GM12878 (cell line): ENCODE data around the gene PAQR9. TPM values are rescaled to one million over a fixed set of nuclear protein-coding genes. Genes with fewer than 3 reads are reported as not detected.

Experiments used
- ATAC-seq: fragments of 200-7000 bp; cut with Tn5 transposase; 3 replicates; pipeline ENCODE4 v1.9.1; 2020; ENCODE audit warnings: mild to moderate bottlenecking, moderate library complexity
- BruUV-seq: library from RNA; stranded (reverse); fragments of 400-500 nt; replicated peaks from 2 replicates; lab custom pipeline; 2021; lab: Mats Ljungman, UMichigan
- CTCF ChIA-PET: fragments of 300-600 bp; sonication (Branson Sonifier 250); formaldehyde crosslinking; extraction: SDS; loops from one replicate; lab custom pipeline; 2021; ENCODE audit warnings: inconsistent platforms; lab: Yijun Ruan, JAX
- POLR2A ChIA-PET: fragments of 350-600 bp; formaldehyde crosslinking; extraction: SDS; loops from one replicate; lab custom pipeline; 2021; ENCODE audit warnings: inconsistent platforms; lab: Charles Lee
- RAD21 ChIA-PET: fragments of 300-600 bp; sonication (Branson Sonifier 250); formaldehyde crosslinking; loops from one replicate; lab custom pipeline; 2023; ENCODE audit warnings: antibody characterized with exemption; ENCODE audit not compliant: unreplicated experiment; lab: Charles Lee
- SMC1A ChIA-PET: fragments of 300-600 bp; sonication (Branson Sonifier 250); formaldehyde crosslinking; loops from one replicate; lab custom pipeline; 2023; ENCODE audit not compliant: unreplicated experiment, uncharacterized antibody; lab: Charles Lee
- DNase-seq: peaks from one replicate; pipeline ENCODE4 v3.0.0-alpha.2; 2011; ENCODE audit warnings: low read depth, low spot score
- FAIRE-seq: peaks from 3 replicates; lab custom pipeline; 2011; peaks lifted over from hg19 to GRCh38; lab: Jason Lieb, UNC
- H2AFZ ChIP-seq: 2 replicates; pipeline ENCODE4 v1.6.0; 2011; ENCODE audit warnings: low read depth, low read length, control low read depth; ENCODE audit not compliant: control insufficient read depth
- H3K27ac ChIP-seq: 2 replicates; pipeline ENCODE4 v1.5.1; 2011; ENCODE audit warnings: control low read depth; ENCODE audit not compliant: control insufficient read depth, insufficient read depth
- H3K27me3 ChIP-seq, 2 experiments: replicated peaks in 1 of 2; 2 replicates each; pipeline versions ENCODE4 v1.6.0 to v1.6.1; 2011; ENCODE audit warnings: low read length in 1 of 2; ENCODE audit not compliant: control insufficient read depth in 2 of 2, insufficient read depth in 2 of 2
- H3K36me3 ChIP-seq, 2 experiments: 2 replicates each; pipeline ENCODE4 v1.5.1; 2011; ENCODE audit warnings: low read length in 1 of 2; ENCODE audit not compliant: control insufficient read depth in 2 of 2, insufficient read depth in 2 of 2
- H3K4me1 ChIP-seq: 2 replicates; pipeline ENCODE4 v1.6.1; 2011; ENCODE audit warnings: mild to moderate bottlenecking, low read length, moderate library complexity, mixed read lengths; ENCODE audit not compliant: control insufficient read depth, insufficient read depth
- H3K4me2 ChIP-seq: 2 replicates; pipeline ENCODE4 v1.6.0; 2011; ENCODE audit warnings: control low read depth; ENCODE audit not compliant: control insufficient read depth, insufficient read depth
- H3K4me3 ChIP-seq: fragments of 200-600 bp; sonication (generic); 2 replicates; pipeline ENCODE4 v1.5.1; 2016
- H3K79me2 ChIP-seq: 2 replicates; pipeline ENCODE4 v1.6.0; 2011; ENCODE audit warnings: low read length; ENCODE audit not compliant: control insufficient read depth, insufficient read depth
- H3K9ac ChIP-seq: 2 replicates; pipeline ENCODE4 v1.8.0; 2011; ENCODE audit warnings: low read length, control low read depth, mixed read lengths; ENCODE audit not compliant: control insufficient read depth, insufficient read depth
- H3K9me3 ChIP-seq: replicated peaks from 3 replicates; pipeline ENCODE4 v1.5.1; 2011; ENCODE audit warnings: mild to moderate bottlenecking, low read length; ENCODE audit not compliant: control insufficient read depth, insufficient read depth
- H4K20me1 ChIP-seq: 2 replicates; pipeline ENCODE4 v1.6.0; 2011; ENCODE audit not compliant: control insufficient read depth, insufficient read depth
- ASH2L ChIP-seq: fragments of 300-600, 200-600 bp; sonication (generic); IDR thresholded peaks from 2 replicates; pipeline ENCODE4 v1.6.1; 2017; ENCODE audit warnings: low read depth, mild to moderate bottlenecking, borderline replicate concordance
- ATF7 ChIP-seq: fragments of 450-650 bp; IDR thresholded peaks from 2 replicates; pipeline ENCODE4 v1.6.1; 2016; ENCODE audit warnings: low read depth, mild to moderate bottlenecking
- BCL11A ChIP-seq: IDR thresholded peaks from 2 replicates; pipeline ENCODE4 v1.6.1; 2011; ENCODE audit warnings: low read depth, low read length
- BHLHE40 ChIP-seq, 2 experiments: fragments of 450-650 bp in 1 of 2; IDR thresholded peaks; 2 replicates each; pipeline ENCODE4 v1.6.1; 2011 to 2017; ENCODE audit warnings: low read depth in 2 of 2, borderline replicate concordance in 1 of 2, improper control_type of control experiment in 1 of 2, low read length in 1 of 2, mild to moderate bottlenecking in 1 of 2
- ESRRA ChIP-seq: IDR thresholded peaks from 2 replicates; pipeline ENCODE4 v1.6.1; 2012; ENCODE audit warnings: mild to moderate bottlenecking, low read length, improper control_type of control experiment
- FOS ChIP-seq: IDR thresholded peaks from 3 replicates; pipeline ENCODE4 v1.6.1; 2011; ENCODE audit warnings: borderline replicate concordance; ENCODE audit not compliant: insufficient read length; ENCODE audit errors: extremely low read depth
- NR2C2 ChIP-seq: IDR thresholded peaks from 2 replicates; pipeline ENCODE4 v1.6.1; 2011; ENCODE audit warnings: borderline replicate concordance, low read depth; ENCODE audit not compliant: control insufficient read depth, insufficient read length
- POU2F2 ChIP-seq: IDR thresholded peaks from 3 replicates; pipeline ENCODE4 v1.6.1; 2011; ENCODE audit warnings: low read depth, mild to moderate bottlenecking, low read length, borderline replicate concordance
- RBBP5 ChIP-seq: fragments of 200-600 bp; sonication (generic); conservative IDR thresholded peaks from 2 replicates; pipeline ENCODE4 v1.6.1; 2016
- SMARCA5 ChIP-seq: fragments of 450-650 bp; IDR thresholded peaks from 2 replicates; pipeline ENCODE4 v1.6.1; 2017; ENCODE audit warnings: mild to moderate bottlenecking
- SMC3 ChIP-seq: IDR thresholded peaks from 2 replicates; pipeline ENCODE4 v1.6.1; 2011; ENCODE audit warnings: low read length, improper control_type of control experiment, borderline replicate concordance
- SREBF2 ChIP-seq: IDR thresholded peaks from 2 replicates; pipeline ENCODE4 v1.6.1; 2012; ENCODE audit warnings: mild to moderate bottlenecking, low read length
- ZNF384 ChIP-seq: IDR thresholded peaks from 2 replicates; pipeline ENCODE4 v1.6.1; 2012; ENCODE audit warnings: low read depth, mild to moderate bottlenecking, low read length, improper control_type of control experiment, borderline replicate concordance
- ZNF622 ChIP-seq: fragments of 450-650 bp; IDR thresholded peaks from 2 replicates; pipeline ENCODE4 v1.6.1; 2017; ENCODE audit warnings: mild to moderate bottlenecking, inconsistent platforms
- ZSCAN29 ChIP-seq: fragments of 450-650 bp; IDR thresholded peaks from 2 replicates; pipeline ENCODE4 v1.6.1; 2017; ENCODE audit warnings: mild to moderate bottlenecking, moderate library complexity
- ZZZ3 ChIP-seq: IDR thresholded peaks from 2 replicates; pipeline ENCODE4 v1.6.1; 2011; ENCODE audit warnings: low read depth; ENCODE audit not compliant: control insufficient read depth, insufficient read length
- WGBS: methylation state at CpG from one replicate; pipeline ENCODE4 v1.1.6; 2016; ENCODE audit warnings: low lambda C conversion rate; ENCODE audit not compliant: insufficient replicate concordance, insufficient coverage; ENCODE audit errors: missing lambda C conversion rate; 5-methylcytosine and 5-hydroxymethylcytosine counted together
- in situ Hi-C: fragments of 300-500 bp; cut with MboI; formaldehyde crosslinking; loops from 9 replicates; pipeline ENCODE4 v1.14.3; 2018; ENCODE audit warnings: mixed read lengths
- intact Hi-C: fragments of 100-400 bp; cut with micrococcal nuclease; formaldehyde crosslinking; loops from one replicate; pipeline ENCODE4 v1.14.2; 2022; ENCODE audit not compliant: unreplicated experiment
- polyA plus RNA-seq, 11 experiments: library from polyadenylated mRNA; depleted of rRNA in 4 of 11; unstranded in 6 of 11; stranded (reverse) in 5 of 11; fragments of >200 nt; fragmentation: Nextera tagmentation in 4 of 11; fragmentation: Illumina TruSeq in 1 of 11; extraction: Ambion mirVana in 4 of 11; extraction: Trizol in 1 of 11; gene quantifications; 1 replicate in 1 of 11; 2 replicates in 10 of 11; pipeline versions ENCODE4 v1.2.1 to v1.2.3, GENCODE V29; 2011 to 2016; ENCODE audit warnings: inconsistent platforms in 2 of 11, missing spikeins in 2 of 11, low read depth in 1 of 11
- total RNA-seq, 4 experiments: library from RNA; depleted of rRNA in 3 of 4; stranded (reverse); fragments of >200 nt in 3 of 4; fragmentation: Illumina TruSeq in 1 of 4; extraction: Trizol in 1 of 4; gene quantifications; 2 replicates each; pipeline versions ENCODE4 v1.2.1 to v1.2.3, GENCODE V29; 2013 to 2021
- TF ChIP-seq, protein P1 (sequence below), 3 experiments: IDR thresholded peaks in 2 of 3; conservative IDR thresholded peaks in 1 of 3; 2 replicates each; pipeline ENCODE4 v1.5.1; 2011; ENCODE audit warnings: low read depth in 3 of 3, low read length in 3 of 3, mild to moderate bottlenecking in 3 of 3, control low read depth in 2 of 3, moderate library complexity in 2 of 3, inconsistent platforms in 1 of 3, mixed read lengths in 1 of 3; ENCODE audit not compliant: control insufficient read depth in 2 of 3, insufficient read depth in 1 of 3; ENCODE audit errors: extremely low read depth in 1 of 3
- TF ChIP-seq, protein P2 (sequence below): IDR thresholded peaks from 2 replicates; pipeline ENCODE4 v1.6.1; 2011; ENCODE audit warnings: borderline replicate concordance, low read depth, mild to moderate bottlenecking, moderate library complexity, mixed read lengths, low read length; ENCODE audit not compliant: insufficient read depth; ENCODE audit errors: extremely low read length

The PAQR9 gene
- total and polyA plus RNA-seq, 10 of the 15 experiments (the other 5 are each of a cell fraction or from before 2014, with no cell fraction given), result not detected

DNA sequence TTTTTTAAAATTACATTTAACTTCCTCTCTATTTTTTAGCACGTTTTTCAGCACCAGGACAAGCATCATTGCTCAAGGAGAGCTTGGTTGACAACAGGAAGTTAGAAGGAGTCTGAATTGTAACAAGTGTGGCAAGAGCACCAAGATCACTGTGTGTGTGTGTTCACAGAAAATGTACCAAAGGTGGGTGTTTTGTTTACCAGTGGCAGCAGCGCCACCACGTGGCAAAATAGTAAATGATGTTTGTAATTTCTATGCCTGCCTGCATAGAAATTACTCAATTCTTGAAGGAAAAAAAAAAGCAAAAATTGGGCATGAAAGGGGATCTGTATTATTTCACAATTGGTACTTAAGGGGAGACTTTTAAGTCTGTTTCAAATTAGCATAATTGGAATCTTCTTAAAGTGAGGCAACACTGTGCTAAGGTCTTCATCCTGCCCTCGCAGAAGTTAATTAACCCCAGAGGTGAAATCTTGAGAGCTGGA, 30.5 kb upstream of the PAQR9 start:
- Histone ChIP-seq H3K4me3 (no peak overlapping the region), H3K9ac (no peak overlapping the region), H3K4me2 (no peak overlapping the region), H4K20me1 (no peaks in the 10 kb centered on the region), H3K79me2 (no peaks in the 10 kb centered on the region), H3K4me1 (0 out of 2 replicates have a peak, but pooled peaks cover 3% of the 10 kb centered on the region), H3K27ac (no peak overlapping the region), H3K27me3 (no peaks in the 10 kb centered on the region), H3K36me3 (no peaks in the 10 kb centered on the region), H3K9me3 (no peaks in the 10 kb centered on the region; the same call in 2 of the 3 replicates), H2AFZ (peak overlapping the region; percentile 50; the same call in 1 of the 2 replicates)
- in situ Hi-C loops, result loop anchor here (5.0 kb wide), 3 partner anchors 62 to 402 kb away; no protein-coding TSS in a partner anchor
- ChIA-PET POLR2A (no interaction called here), SMC1A (interaction anchor here (0.6 to 3.2 kb wide), 7 partner anchors 9 to 248 kb away, joined by 3 to 26 read pairs (median 4); no protein-coding TSS in a partner anchor), RAD21 (interaction anchor here (1.3 to 4.3 kb wide), 3 partner anchors 20 to 165 kb away, joined by 3 to 43 read pairs (median 5); no protein-coding TSS in a partner anchor), CTCF (interaction anchor here (0.7 to 9.8 kb wide), 19 partner anchors 9 to 171 kb away, joined by 3 to 136 read pairs (median 4); no protein-coding TSS in a partner anchor)
- peak; percentile 87 for FAIRE-seq
- ATAC-seq, result peak; percentile 81
- intact Hi-C loops, result loop anchor here (1.0 to 2.0 kb wide), 3 partner anchors 65 to 407 kb away; no protein-coding TSS in a partner anchor
- 25% methylated on average over 4 of the region's 4 CpGs for WGBS
- no TSS peak for BruUV-seq
- DNase-seq, result no peak
- TF ChIP-seq SMARCA5 (no peak), NR2C2 (no peak), FOS (no peak), ZSCAN29 (no peak), SREBF2 (no peak), BHLHE40 (IDR thresholded peaks at IDR 0.05; ENCODE audit: borderline replicate concordance in 1 of 2, low read depth in 2 of 2, low read length in 1 of 2) (peak in 1 of 2 experiments; percentile 28; a peak in 1 of 4 replicates), POU2F2 (no peak), ZNF384 (0 out of 2 replicates have a peak, but pooled peaks have one; percentile 36), ATF7 (0 out of 2 replicates have a peak, but pooled peaks have one; percentile 17), ESRRA (no peak), BCL11A (no peak), SMC3 (peak; percentile 82), ZNF622 (no peak), ASH2L (no peak), ZZZ3 (no peak), RBBP5 (no peak)
- TF ChIP-seq, protein P1, sequence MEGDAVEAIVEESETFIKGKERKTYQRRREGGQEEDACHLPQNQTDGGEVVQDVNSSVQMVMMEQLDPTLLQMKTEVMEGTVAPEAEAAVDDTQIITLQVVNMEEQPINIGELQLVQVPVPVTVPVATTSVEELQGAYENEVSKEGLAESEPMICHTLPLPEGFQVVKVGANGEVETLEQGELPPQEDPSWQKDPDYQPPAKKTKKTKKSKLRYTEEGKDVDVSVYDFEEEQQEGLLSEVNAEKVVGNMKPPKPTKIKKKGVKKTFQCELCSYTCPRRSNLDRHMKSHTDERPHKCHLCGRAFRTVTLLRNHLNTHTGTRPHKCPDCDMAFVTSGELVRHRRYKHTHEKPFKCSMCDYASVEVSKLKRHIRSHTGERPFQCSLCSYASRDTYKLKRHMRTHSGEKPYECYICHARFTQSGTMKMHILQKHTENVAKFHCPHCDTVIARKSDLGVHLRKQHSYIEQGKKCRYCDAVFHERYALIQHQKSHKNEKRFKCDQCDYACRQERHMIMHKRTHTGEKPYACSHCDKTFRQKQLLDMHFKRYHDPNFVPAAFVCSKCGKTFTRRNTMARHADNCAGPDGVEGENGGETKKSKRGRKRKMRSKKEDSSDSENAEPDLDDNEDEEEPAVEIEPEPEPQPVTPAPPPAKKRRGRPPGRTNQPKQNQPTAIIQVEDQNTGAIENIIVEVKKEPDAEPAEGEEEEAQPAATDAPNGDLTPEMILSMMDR (IDR thresholded peaks at IDR 0.05 in 2 of 3, conservative IDR thresholded peaks at IDR 0.05 in 1 of 3; ENCODE audit: control insufficient read depth in 2 of 3, extremely low read depth in 1 of 3, insufficient read depth in 1 of 3, low read depth in 3 of 3, low read length in 3 of 3), result peak; percentile 68 to 83 (median 75)
- TF ChIP-seq, protein P2, sequence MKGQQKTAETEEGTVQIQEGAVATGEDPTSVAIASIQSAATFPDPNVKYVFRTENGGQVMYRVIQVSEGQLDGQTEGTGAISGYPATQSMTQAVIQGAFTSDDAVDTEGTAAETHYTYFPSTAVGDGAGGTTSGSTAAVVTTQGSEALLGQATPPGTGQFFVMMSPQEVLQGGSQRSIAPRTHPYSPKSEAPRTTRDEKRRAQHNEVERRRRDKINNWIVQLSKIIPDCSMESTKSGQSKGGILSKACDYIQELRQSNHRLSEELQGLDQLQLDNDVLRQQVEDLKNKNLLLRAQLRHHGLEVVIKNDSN, result no peak
